ENCODE data around the gene PPP1R16B.

Gene PPP1R16B

GRCh38 chr20:38805502-38805957, at the start of gene PPP1R16B:
TSS of gene PPP1R16B (plus strand) at chr20:38805697. CDS start at chr20:38835926, 30,229 bp downstream.
- in situ Hi-C loops (cut with HindIII; ENCODE audit: low sequenced_read_pairs) = no loop called here

GRCh38 chr20:38757145-38757775, 48.2 kb upstream of the PPP1R16B start:
- in situ Hi-C loops (cut with HindIII; ENCODE audit: low sequenced_read_pairs) = loop anchor here (10.0 kb wide), 2 partner anchors 112 to 298 kb away; no protein-coding TSS in a partner anchor

- in situ Hi-C loops (cut with HindIII; ENCODE audit: low sequenced_read_pairs) = loop anchor here (10.0 kb wide), 2 partner anchors 114 to 296 kb away; no protein-coding TSS in a partner anchor
These were observed 46.4 kb upstream of the PPP1R16B start for GRCh38 chr20:38759106-38759505.

- in situ Hi-C loops (cut with HindIII; ENCODE audit: low sequenced_read_pairs) = no loop called here
These were observed 44.5 kb upstream of the PPP1R16B start for GRCh38 chr20:38760978-38761377.

GRCh38 chr20:38762174-38762573, 43.3 kb upstream of the PPP1R16B start:
- in situ Hi-C loops (cut with HindIII; ENCODE audit: low sequenced_read_pairs) = no loop called here

GRCh38 chr20:38763616-38764015, 41.9 kb upstream of the PPP1R16B start:
- in situ Hi-C loops (cut with HindIII; ENCODE audit: low sequenced_read_pairs) = no loop called here

- in situ Hi-C loops (cut with HindIII; ENCODE audit: low sequenced_read_pairs) = no loop called here
These were observed 40.8 kb upstream of the PPP1R16B start for GRCh38 chr20:38764567-38765318.

GRCh38 chr20:38766071-38766470, 39.4 kb upstream of the PPP1R16B start:
- in situ Hi-C loops (cut with HindIII; ENCODE audit: low sequenced_read_pairs) = no loop called here

- in situ Hi-C loops (cut with HindIII; ENCODE audit: low sequenced_read_pairs) = no loop called here
These were observed 35.9 kb upstream of the PPP1R16B start for GRCh38 chr20:38769376-38770295.

- in situ Hi-C loops (cut with HindIII; ENCODE audit: low sequenced_read_pairs) = no loop called here
These were observed 35.0 kb upstream of the PPP1R16B start for GRCh38 chr20:38770546-38770945.

GRCh38 chr20:38770970-38771369, 34.5 kb upstream of the PPP1R16B start:
- in situ Hi-C loops (cut with HindIII; ENCODE audit: low sequenced_read_pairs) = no loop called here

- in situ Hi-C loops (cut with HindIII; ENCODE audit: low sequenced_read_pairs) = no loop called here
These were observed 33.9 kb upstream of the PPP1R16B start for GRCh38 chr20:38771621-38772020.

GRCh38 chr20:38774167-38774566, 31.3 kb upstream of the PPP1R16B start:
- in situ Hi-C loops (cut with HindIII; ENCODE audit: low sequenced_read_pairs) = no loop called here

GRCh38 chr20:38776363-38776762, 29.1 kb upstream of the PPP1R16B start:
- in situ Hi-C loops (cut with HindIII; ENCODE audit: low sequenced_read_pairs) = no loop called here

GRCh38 chr20:38779247-38780097, 26.0 kb upstream of the PPP1R16B start:
- in situ Hi-C loops (cut with HindIII; ENCODE audit: low sequenced_read_pairs) = no loop called here

GRCh38 chr20:38782275-38782674, 23.2 kb upstream of the PPP1R16B start:
- in situ Hi-C loops (cut with HindIII; ENCODE audit: low sequenced_read_pairs) = no loop called here

GRCh38 chr20:38787870-38788269, 17.6 kb upstream of the PPP1R16B start:
- in situ Hi-C loops (cut with HindIII; ENCODE audit: low sequenced_read_pairs) = no loop called here

- in situ Hi-C loops (cut with HindIII; ENCODE audit: low sequenced_read_pairs) = no loop called here
These were observed 15.8 kb upstream of the PPP1R16B start for GRCh38 chr20:38789503-38790199.

GRCh38 chr20:38790200-38791053, 15.1 kb upstream of the PPP1R16B start:
- in situ Hi-C loops (cut with HindIII; ENCODE audit: low sequenced_read_pairs) = no loop called here
